ENCODE results near the gene KDELR1.

The KDELR1 gene

GRCh38 chr19:48391100-48392005, at the start of gene KDELR1:
KDELR1 (minus strand) TSS chr19:48391551; CDS start chr19:48391358, 193 bp downstream.
- H3K9me2 ChIP-seq (ENCODE audit: low read depth, low read length), result no peaks in the 10 kb centered on the region
- peaks cover 14% of the 10 kb centered on the region; the same call in 1 of the 2 replicates for H3K36me3 ChIP-seq (ENCODE audit: insufficient read depth, low read length)
- H3K9ac ChIP-seq (ENCODE audit: low read length), result peak within 1 kb of the TSS; percentile 98
- TF ChIP-seq EZH2 (IDR thresholded peaks at IDR 0.05; ENCODE audit: borderline replicate concordance, low read length) (no peak), CTCF (IDR thresholded peaks at IDR 0.05; ENCODE audit: low read length) (peak; percentile 85)
- H3K4me2 ChIP-seq (ENCODE audit: low read length), result peak within 1 kb of the TSS; percentile 95
- no peaks in the 10 kb centered on the region for H3K9me3 ChIP-seq (ENCODE audit: low read length)
- peak within 1 kb of the TSS; percentile 98 for H3K4me3 ChIP-seq (ENCODE audit: low read depth, low read length, poor library complexity, severe bottlenecking)
- H3K27ac ChIP-seq (ENCODE audit: low read depth, low read length, poor library complexity, severe bottlenecking), result peak within 1 kb of the TSS; percentile 58
- no peaks in the 10 kb centered on the region; the same call in 1 of the 2 replicates for H3K27me3 ChIP-seq (ENCODE audit: insufficient read depth, low read length)
- no peaks in the 10 kb centered on the region for H4K20me1 ChIP-seq (ENCODE audit: insufficient read depth, low read length)
- peaks cover 5% of the 10 kb centered on the region for H3K4me1 ChIP-seq (ENCODE audit: insufficient read depth, low read length, severe bottlenecking)
- no peaks in the 10 kb centered on the region for H3K79me2 ChIP-seq (ENCODE audit: insufficient read depth, low read length)
- H3F3A ChIP-seq (ENCODE audit: insufficient read depth, low read length), result no peaks in the 10 kb centered on the region
- H2AFZ ChIP-seq (ENCODE audit: low read length), result peak within 1 kb of the TSS; percentile 38; the same call in 1 of the 2 replicates

GRCh38 chr19:48436586-48436985, 45.2 kb upstream of the KDELR1 start:
- Histone ChIP-seq H3K36me3 (ENCODE audit: insufficient read depth, low read length) (no peaks in the 10 kb centered on the region; the same call in 1 of the 2 replicates), H3K4me1 (ENCODE audit: insufficient read depth, low read length, severe bottlenecking) (peaks cover 5% of the 10 kb centered on the region), H3K9me3 (ENCODE audit: low read length) (no peaks in the 10 kb centered on the region)

GRCh38 chr19:48433337-48433736, 42.0 kb upstream of the KDELR1 start:
- no peaks in the 10 kb centered on the region for H3F3A ChIP-seq (ENCODE audit: insufficient read depth, low read length)
- H3K4me1 ChIP-seq (ENCODE audit: insufficient read depth, low read length, severe bottlenecking), result peaks cover 5% of the 10 kb centered on the region
- no peaks in the 10 kb centered on the region for H3K27me3 ChIP-seq (ENCODE audit: insufficient read depth, low read length)
- no peaks in the 10 kb centered on the region for H3K79me2 ChIP-seq (ENCODE audit: insufficient read depth, low read length)
- no peaks in the 10 kb centered on the region for H3K9me2 ChIP-seq (ENCODE audit: low read depth, low read length)
- no peaks in the 10 kb centered on the region for H4K20me1 ChIP-seq (ENCODE audit: insufficient read depth, low read length)
- no peak overlapping the region for H2AFZ ChIP-seq (ENCODE audit: low read length)
- no peaks in the 10 kb centered on the region; the same call in 1 of the 2 replicates for H3K36me3 ChIP-seq (ENCODE audit: insufficient read depth, low read length)
- no peak overlapping the region; the same call in 1 of the 2 replicates for H3K4me2 ChIP-seq (ENCODE audit: low read length)
- H3K4me3 ChIP-seq (ENCODE audit: low read depth, low read length, poor library complexity, severe bottlenecking), result no peak overlapping the region
- no peak for TF ChIP-seq CTCF (IDR thresholded peaks at IDR 0.05; ENCODE audit: low read length)
- TF ChIP-seq EZH2 (IDR thresholded peaks at IDR 0.05; ENCODE audit: borderline replicate concordance, low read length), result no peak
- no peak overlapping the region for H3K27ac ChIP-seq (ENCODE audit: low read depth, low read length, poor library complexity, severe bottlenecking)
- H3K9ac ChIP-seq (ENCODE audit: low read length), result no peak overlapping the region
- H3K9me3 ChIP-seq (ENCODE audit: low read length), result no peaks in the 10 kb centered on the region

More at GRCh38 chr19:48436586-48436985, 45.2 kb upstream of the KDELR1 start:
- H3K9ac ChIP-seq (ENCODE audit: low read length), result no peak overlapping the region
- H3F3A ChIP-seq (ENCODE audit: insufficient read depth, low read length), result no peaks in the 10 kb centered on the region
- no peak overlapping the region for H2AFZ ChIP-seq (ENCODE audit: low read length)
- no peak overlapping the region for H3K4me2 ChIP-seq (ENCODE audit: low read length)
- no peaks in the 10 kb centered on the region for H4K20me1 ChIP-seq (ENCODE audit: insufficient read depth, low read length)
- no peak for TF ChIP-seq CTCF (IDR thresholded peaks at IDR 0.05; ENCODE audit: low read length)
- TF ChIP-seq EZH2 (IDR thresholded peaks at IDR 0.05; ENCODE audit: borderline replicate concordance, low read length), result no peak
- H3K4me3 ChIP-seq (ENCODE audit: low read depth, low read length, poor library complexity, severe bottlenecking), result no peak overlapping the region
- H3K79me2 ChIP-seq (ENCODE audit: insufficient read depth, low read length), result no peaks in the 10 kb centered on the region
- no peaks in the 10 kb centered on the region for H3K9me2 ChIP-seq (ENCODE audit: low read depth, low read length)
- H3K27me3 ChIP-seq (ENCODE audit: insufficient read depth, low read length), result no peaks in the 10 kb centered on the region
- H3K27ac ChIP-seq (ENCODE audit: low read depth, low read length, poor library complexity, severe bottlenecking), result no peak overlapping the region
